Tibial nerve (tissue), 4 donors: Measurements from ENCODE around the gene LRTM2.

Experiments
- EP300 ChIP-seq, 2 donors: sonication (generic); formaldehyde crosslinking; IDR thresholded peaks; one replicate each; pipeline ENCODE4 v1.6.1; 2017; ENCODE audit warnings: antibody characterized with exemption in 2 of 2, mild to moderate bottlenecking in 1 of 2
- TF ChIP-seq, protein P1 (sequence below), 5 experiments: fragments of 200-600 bp in 3 of 5; fragments of 450-650 bp in 2 of 5; sonication (generic) in 3 of 5; IDR thresholded peaks; one replicate each; pipeline ENCODE4 v1.5.1; 2016 to 2019; ENCODE audit warnings: antibody characterized with exemption in 5 of 5, mild to moderate bottlenecking in 3 of 5, moderate library complexity in 2 of 5

DNA sequence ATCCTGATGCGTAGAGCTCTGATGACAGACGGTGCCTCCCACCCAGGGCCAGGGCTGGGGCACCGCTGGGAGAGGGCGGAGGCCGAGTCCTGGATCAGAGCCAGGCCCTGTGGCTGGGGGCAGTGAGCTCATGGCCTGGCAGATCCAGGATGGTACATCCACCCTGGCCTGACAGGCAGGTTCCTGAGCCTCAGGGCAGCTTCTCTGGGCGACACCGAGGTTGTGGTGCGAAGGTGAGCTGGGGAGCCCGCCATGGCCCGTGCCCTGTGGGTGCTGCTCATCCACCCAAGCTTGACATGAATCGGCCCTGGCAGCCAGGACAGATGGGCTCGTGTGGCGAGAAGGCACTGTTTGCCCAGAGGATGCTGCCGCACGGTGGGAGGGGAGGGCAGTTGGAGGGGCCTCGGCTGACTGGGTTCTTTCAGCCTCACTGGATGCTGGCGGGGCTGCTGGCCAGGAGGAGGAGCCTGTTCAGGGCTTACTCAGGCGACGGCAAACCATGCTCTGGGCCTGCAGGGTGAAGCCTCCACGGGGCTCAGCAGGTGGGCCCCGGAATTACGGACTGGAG lies 16.6 kb downstream of the LRTM2 start:
- TF ChIP-seq, protein P1, sequence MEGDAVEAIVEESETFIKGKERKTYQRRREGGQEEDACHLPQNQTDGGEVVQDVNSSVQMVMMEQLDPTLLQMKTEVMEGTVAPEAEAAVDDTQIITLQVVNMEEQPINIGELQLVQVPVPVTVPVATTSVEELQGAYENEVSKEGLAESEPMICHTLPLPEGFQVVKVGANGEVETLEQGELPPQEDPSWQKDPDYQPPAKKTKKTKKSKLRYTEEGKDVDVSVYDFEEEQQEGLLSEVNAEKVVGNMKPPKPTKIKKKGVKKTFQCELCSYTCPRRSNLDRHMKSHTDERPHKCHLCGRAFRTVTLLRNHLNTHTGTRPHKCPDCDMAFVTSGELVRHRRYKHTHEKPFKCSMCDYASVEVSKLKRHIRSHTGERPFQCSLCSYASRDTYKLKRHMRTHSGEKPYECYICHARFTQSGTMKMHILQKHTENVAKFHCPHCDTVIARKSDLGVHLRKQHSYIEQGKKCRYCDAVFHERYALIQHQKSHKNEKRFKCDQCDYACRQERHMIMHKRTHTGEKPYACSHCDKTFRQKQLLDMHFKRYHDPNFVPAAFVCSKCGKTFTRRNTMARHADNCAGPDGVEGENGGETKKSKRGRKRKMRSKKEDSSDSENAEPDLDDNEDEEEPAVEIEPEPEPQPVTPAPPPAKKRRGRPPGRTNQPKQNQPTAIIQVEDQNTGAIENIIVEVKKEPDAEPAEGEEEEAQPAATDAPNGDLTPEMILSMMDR (IDR thresholded peaks at IDR 0.05) = no peak
- no peak for TF ChIP-seq EP300 (IDR thresholded peaks at IDR 0.05)
